GM19035 (cell line): ENCODE measurements around the gene CDC14B.

ENCODE experiments used
- ATAC-seq: cut with Tn5 transposase; IDR thresholded peaks from one replicate; pipeline ENCODE4 v1.9.1; 2021; ENCODE audit not compliant: unreplicated experiment

CDC14B gene

DNA sequence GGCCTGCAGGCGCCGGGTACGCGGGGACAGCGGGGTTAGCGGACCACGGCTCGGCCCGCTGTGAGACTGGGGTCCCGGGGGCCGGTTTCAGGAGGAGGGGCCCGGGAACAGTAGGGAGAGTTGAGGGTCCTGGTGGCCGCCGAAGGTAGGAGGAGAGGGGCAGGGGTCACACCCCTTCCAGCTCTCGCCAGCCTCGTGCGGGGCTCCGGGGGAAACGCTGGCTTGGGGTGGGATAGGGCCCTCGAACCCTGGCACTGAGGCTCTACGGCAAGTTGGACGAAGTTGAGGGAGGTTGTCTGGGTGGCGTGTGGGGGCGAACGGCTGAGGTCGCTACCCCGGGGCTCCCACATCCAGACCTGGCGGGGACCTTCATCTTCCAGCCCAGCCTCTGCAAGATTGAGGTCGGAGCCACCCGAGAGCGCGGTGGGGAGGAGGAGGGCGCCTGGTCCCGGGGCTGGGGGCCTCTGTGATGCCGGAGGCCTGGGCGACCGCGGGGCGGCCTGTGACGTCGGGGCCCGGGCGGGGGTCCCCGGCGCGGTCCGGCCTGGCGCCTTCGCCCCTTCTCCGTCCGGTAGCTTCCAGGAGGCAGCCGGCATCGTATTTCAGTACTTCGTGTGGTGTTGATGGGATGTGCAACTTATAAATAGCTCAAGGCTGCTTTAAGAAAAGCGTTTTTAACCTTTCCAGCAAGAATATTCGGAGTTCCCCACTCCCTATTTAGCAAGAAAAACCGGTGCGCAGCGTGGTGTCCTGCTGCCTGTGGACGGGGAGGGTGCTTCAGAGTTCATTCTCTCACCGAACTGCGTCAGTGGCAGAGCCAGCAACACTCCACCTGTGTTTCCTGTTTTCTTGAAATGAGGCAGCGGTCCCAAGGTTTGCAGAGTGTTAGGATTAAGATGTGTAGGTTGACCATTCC is 168.8 kb downstream of the CDC14B start:
- ATAC-seq, result peak; percentile 7
